Endothelial cell of umbilical vein (primary cell): ENCODE measurements around the gene DDIT4. TPM values are rescaled to one million over a fixed set of nuclear protein-coding genes. Genes with fewer than 3 reads are reported as not detected.

Source experiments
- BruUV-seq: library from RNA; stranded (reverse); fragments of 400-500 nt; replicated peaks from 2 replicates; lab custom pipeline; 2021; lab: Mats Ljungman, UMichigan
- CTCF ChIA-PET: fragments of 300-600, 350-600 bp; sonication (Branson Sonifier 250); formaldehyde crosslinking; loops from one replicate; lab custom pipeline; 2021; ENCODE audit warnings: antibody characterized with exemption, inconsistent platforms; lab: Charles Lee
- POLR2A ChIA-PET: fragments of 300-600, 350-600 bp; sonication (Branson Sonifier 250); formaldehyde crosslinking; loops from one replicate; lab custom pipeline; 2021; ENCODE audit warnings: antibody characterized with exemption, inconsistent platforms; lab: Charles Lee
- DNase-seq: peaks from one replicate; pipeline ENCODE4 v3.0.0-alpha.2; 2011; ENCODE audit warnings: low read depth, low spot score
- FAIRE-seq: peaks from 2 replicates; lab custom pipeline; 2011; peaks lifted over from hg19 to GRCh38; lab: Jason Lieb, UNC
- H2AFZ ChIP-seq: 2 replicates; pipeline ENCODE4 v1.6.0; 2012; ENCODE audit warnings: low read depth, low read length, control low read depth, inconsistent platforms
- H3K27ac ChIP-seq: 2 replicates; pipeline ENCODE4 v1.5.1; 2011; ENCODE audit warnings: low read depth, mild to moderate bottlenecking, control low read depth, low read length, moderate library complexity; ENCODE audit not compliant: insufficient read depth
- H3K27me3 ChIP-seq, 2 experiments: 2 replicates each; pipeline versions ENCODE4 v1.6.0 to v1.6.1; 2011; ENCODE audit warnings: low read length in 2 of 2, mixed read lengths in 1 of 2; ENCODE audit not compliant: control insufficient read depth in 2 of 2, insufficient read depth in 2 of 2
- H3K36me3 ChIP-seq, 2 experiments: 2 replicates in 1 of 2; 3 replicates in 1 of 2; pipeline ENCODE4 v1.5.1; 2011; ENCODE audit warnings: low read length in 2 of 2, mild to moderate bottlenecking in 1 of 2, moderate library complexity in 1 of 2; ENCODE audit not compliant: control insufficient read depth in 2 of 2, insufficient read depth in 2 of 2; ENCODE audit errors: extremely low read depth in 1 of 2
- H3K4me1 ChIP-seq: 3 replicates; pipeline ENCODE4 v1.5.1; 2011; ENCODE audit warnings: mild to moderate bottlenecking, low read length; ENCODE audit not compliant: control insufficient read depth, insufficient read depth; ENCODE audit errors: extremely low read depth
- H3K4me2 ChIP-seq: 2 replicates; pipeline ENCODE4 v1.6.1; 2011; ENCODE audit warnings: low read length, control low read depth, mixed read lengths; ENCODE audit not compliant: insufficient read depth
- H3K4me3 ChIP-seq, 3 experiments: fragments of 200-600 bp in 1 of 3; sonication (generic), shearing (Covaris generic) in 1 of 3; replicated peaks in 1 of 3; 2 replicates each; pipeline ENCODE4 v1.5.1; 2011 to 2016; ENCODE audit warnings: control low read depth in 3 of 3, low read length in 3 of 3, mild to moderate bottlenecking in 2 of 3, inconsistent platforms in 1 of 3, low read depth in 1 of 3, moderate library complexity in 1 of 3; ENCODE audit not compliant: insufficient read depth in 1 of 3
- H3K79me2 ChIP-seq: 2 replicates; pipeline ENCODE4 v1.6.0; 2012; ENCODE audit warnings: low read length, inconsistent platforms; ENCODE audit not compliant: control insufficient read depth, insufficient read depth
- H3K9ac ChIP-seq: replicated peaks from 2 replicates; pipeline ENCODE3; 2011; ENCODE audit warnings: low read length, control low read depth; ENCODE audit not compliant: insufficient read depth; ENCODE audit errors: extremely low read depth
- H3K9me1 ChIP-seq: replicated peaks from 3 replicates; pipeline ENCODE4 v1.6.0; 2011; ENCODE audit warnings: mild to moderate bottlenecking, low read length; ENCODE audit not compliant: control insufficient read depth, insufficient read depth; ENCODE audit errors: extremely low read depth
- H3K9me3 ChIP-seq: replicated peaks from 2 replicates; pipeline ENCODE4 v1.5.1; 2012; ENCODE audit warnings: low read length, inconsistent platforms; ENCODE audit not compliant: control insufficient read depth, insufficient read depth
- H4K20me1 ChIP-seq: replicated peaks from 2 replicates; pipeline ENCODE3; 2011; ENCODE audit warnings: mild to moderate bottlenecking, low read length; ENCODE audit not compliant: control insufficient read depth, insufficient read depth; ENCODE audit errors: extremely low read depth
- EZH2 ChIP-seq: IDR thresholded peaks from 2 replicates; pipeline ENCODE4 v1.6.1; 2012; ENCODE audit warnings: borderline replicate concordance, low read depth, mild to moderate bottlenecking, moderate library complexity, low read length, inconsistent platforms; ENCODE audit not compliant: severe bottlenecking
- FOS ChIP-seq: IDR thresholded peaks from 2 replicates; pipeline ENCODE4 v1.6.1; 2011; ENCODE audit warnings: mild to moderate bottlenecking, low read length, moderate library complexity, borderline replicate concordance; ENCODE audit not compliant: insufficient read depth
- GATA2 ChIP-seq: IDR thresholded peaks from 2 replicates; pipeline ENCODE4 v1.7.0; 2011; ENCODE audit warnings: low read depth, mild to moderate bottlenecking, moderate library complexity, mixed read lengths, low read length; ENCODE audit not compliant: insufficient read length, insufficient read depth
- JUN ChIP-seq: IDR thresholded peaks from 2 replicates; pipeline ENCODE4 v1.6.1; 2011; ENCODE audit warnings: borderline replicate concordance, low read depth; ENCODE audit not compliant: insufficient read length, insufficient read depth
- MYC ChIP-seq: IDR thresholded peaks from one replicate; pipeline ENCODE4 v1.6.1; 2011; ENCODE audit warnings: mild to moderate bottlenecking, low read depth, low read length
- POLR2A ChIP-seq: IDR thresholded peaks from 2 replicates; pipeline ENCODE4 v1.6.1; 2012; ENCODE audit warnings: low read depth, mild to moderate bottlenecking, control low read depth, low read length
- POLR2AphosphoS5 ChIP-seq: IDR thresholded peaks from 2 replicates; pipeline ENCODE4 v1.6.1; 2012; ENCODE audit warnings: low read depth, mild to moderate bottlenecking, control low read depth, low read length, moderate library complexity; ENCODE audit not compliant: insufficient read depth
- dilution Hi-C: fragments of 300-500 bp; cut with MboI; formaldehyde crosslinking; loops from one replicate; pipeline ENCODE4 v1.15.0; 2019; ENCODE audit warnings: low sequenced_read_pairs; ENCODE audit not compliant: extremely low pct_ligation_motif_present
- intact Hi-C: fragments of 100-400 bp; cut with micrococcal nuclease; formaldehyde crosslinking; loops from one replicate; pipeline ENCODE4 v1.10.0; 2022
- polyA plus RNA-seq, 4 experiments: library from polyadenylated mRNA; depleted of rRNA in 3 of 4; stranded (reverse) in 3 of 4; unstranded in 1 of 4; fragments of >200 nt; gene quantifications; 2 replicates each; pipeline versions ENCODE4 v1.2.1 to v1.2.3, GENCODE V29; 2011 to 2012; ENCODE audit warnings: missing spikeins in 1 of 4
- total RNA-seq: library from RNA; stranded (reverse); gene quantifications from 2 replicates; pipeline ENCODE4 v1.2.3, GENCODE V29; 2021
- TF ChIP-seq, protein P1 (sequence below), 2 donors: IDR thresholded peaks; 1 replicate in 1 of 2; 2 replicates in 1 of 2; pipeline ENCODE4 v1.5.1; 2011; ENCODE audit warnings: low read length in 2 of 2, mild to moderate bottlenecking in 2 of 2, moderate library complexity in 2 of 2, control low read depth in 1 of 2, inconsistent platforms in 1 of 2, low read depth in 1 of 2; ENCODE audit not compliant: insufficient read depth in 1 of 2; ENCODE audit errors: extremely low read depth in 1 of 2
- TF ChIP-seq, protein P2 (sequence below): IDR thresholded peaks from 2 replicates; pipeline ENCODE4 v1.6.1; 2011; ENCODE audit not compliant: insufficient read depth, insufficient read length

Gene DDIT4
- total and polyA plus RNA-seq, 2 donors (not counting 3 experiments of a cell fraction or from before 2014, with no cell fraction given), result 60.4 to 65.3 TPM

DNA sequence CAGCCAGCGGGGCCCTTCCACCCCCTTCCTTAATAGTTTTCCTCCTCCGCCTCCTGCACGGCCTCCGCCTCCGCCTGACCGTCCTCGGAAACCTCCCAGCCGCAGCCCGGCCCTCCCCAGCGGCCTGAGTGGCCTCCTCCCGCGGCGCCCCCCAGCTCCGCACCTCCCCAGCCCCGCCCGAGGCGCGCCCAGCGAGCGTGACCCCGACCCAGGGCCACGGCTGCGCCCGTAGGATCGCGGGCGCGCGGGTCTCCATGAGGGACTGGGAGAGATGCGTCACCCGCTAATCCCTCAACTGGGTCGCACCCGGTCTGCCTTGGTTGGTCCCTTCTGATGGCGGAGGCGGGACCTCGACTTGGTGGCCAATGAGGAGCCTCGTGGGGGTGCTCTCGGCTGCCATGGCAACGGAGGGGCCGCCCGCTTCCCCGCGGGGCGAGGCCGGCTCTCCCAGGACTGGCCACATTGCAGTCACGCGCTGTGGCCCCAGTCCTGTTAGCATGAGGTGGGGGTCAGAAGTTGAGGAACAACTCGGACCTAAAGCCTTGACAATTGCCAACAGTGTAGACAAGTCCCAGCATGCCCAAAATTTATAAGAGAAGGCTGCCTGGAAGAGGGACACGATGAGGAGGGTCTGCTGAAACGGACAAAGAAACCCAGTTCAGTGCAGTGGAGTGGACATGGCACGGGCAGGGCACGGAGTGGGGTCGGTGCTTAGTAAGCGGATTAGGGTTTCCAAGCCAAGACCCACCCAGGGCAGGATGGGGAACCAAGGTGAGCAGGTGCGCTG is 24.3 kb downstream of the DDIT4 start:
- Histone ChIP-seq H4K20me1 (no peaks in the 10 kb centered on the region), H3K4me1 (peaks cover 15% of the 10 kb centered on the region), H3K9me1 (no peaks in the 10 kb centered on the region), H3K27me3 (no peaks in the 10 kb centered on the region), H3K9me3 (no peaks in the 10 kb centered on the region), H3K36me3 (no peaks in the 10 kb centered on the region), H3K4me3 (peak overlapping the region in 2 of 3 experiments; percentile 34 to 44), H3K4me2 (peak overlapping the region; percentile 50), H3K79me2 (no peaks in the 10 kb centered on the region), H3K27ac (peak overlapping the region; percentile 88), H3K9ac (peak overlapping the region; percentile 68), H2AFZ (peak overlapping the region; percentile 50)
- TF ChIP-seq POLR2AphosphoS5, result peak; percentile 52
- peak; percentile 32 for TF ChIP-seq FOS
- no peak for TF ChIP-seq MYC
- TF ChIP-seq, protein P1, sequence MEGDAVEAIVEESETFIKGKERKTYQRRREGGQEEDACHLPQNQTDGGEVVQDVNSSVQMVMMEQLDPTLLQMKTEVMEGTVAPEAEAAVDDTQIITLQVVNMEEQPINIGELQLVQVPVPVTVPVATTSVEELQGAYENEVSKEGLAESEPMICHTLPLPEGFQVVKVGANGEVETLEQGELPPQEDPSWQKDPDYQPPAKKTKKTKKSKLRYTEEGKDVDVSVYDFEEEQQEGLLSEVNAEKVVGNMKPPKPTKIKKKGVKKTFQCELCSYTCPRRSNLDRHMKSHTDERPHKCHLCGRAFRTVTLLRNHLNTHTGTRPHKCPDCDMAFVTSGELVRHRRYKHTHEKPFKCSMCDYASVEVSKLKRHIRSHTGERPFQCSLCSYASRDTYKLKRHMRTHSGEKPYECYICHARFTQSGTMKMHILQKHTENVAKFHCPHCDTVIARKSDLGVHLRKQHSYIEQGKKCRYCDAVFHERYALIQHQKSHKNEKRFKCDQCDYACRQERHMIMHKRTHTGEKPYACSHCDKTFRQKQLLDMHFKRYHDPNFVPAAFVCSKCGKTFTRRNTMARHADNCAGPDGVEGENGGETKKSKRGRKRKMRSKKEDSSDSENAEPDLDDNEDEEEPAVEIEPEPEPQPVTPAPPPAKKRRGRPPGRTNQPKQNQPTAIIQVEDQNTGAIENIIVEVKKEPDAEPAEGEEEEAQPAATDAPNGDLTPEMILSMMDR (IDR thresholded peaks at IDR 0.05; ENCODE audit: extremely low read depth in 1 of 2, insufficient read depth in 1 of 2, low read depth in 1 of 2, low read length in 2 of 2), result no peak
- no peak for TF ChIP-seq GATA2
- no peak for TF ChIP-seq POLR2A
- TF ChIP-seq, protein P2, sequence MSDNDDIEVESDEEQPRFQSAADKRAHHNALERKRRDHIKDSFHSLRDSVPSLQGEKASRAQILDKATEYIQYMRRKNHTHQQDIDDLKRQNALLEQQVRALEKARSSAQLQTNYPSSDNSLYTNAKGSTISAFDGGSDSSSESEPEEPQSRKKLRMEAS, result peak; percentile 56
- no peak for TF ChIP-seq JUN
- no peak for TF ChIP-seq EZH2
- CTCF ChIA-PET, result interaction anchor here (0.7 to 1.7 kb wide), 10 partner anchors 10 to 34 kb away, joined by 3 to 15 read pairs (median 6); partner anchors contain the start of gene DDIT4
- peak; percentile 99 for FAIRE-seq
- POLR2A ChIA-PET, result interaction anchor here (0.7 to 2.1 kb wide), 13 partner anchors 11 to 50 kb away, joined by 3 to 22 read pairs (median 3); partner anchors contain the start of gene DDIT4
- DNase-seq, result peak; percentile 97
- intact Hi-C loops (loop anchor here (1.0 kb wide), 4 partner anchors 10 to 37 kb away; partner anchors contain the start of gene DDIT4), dilution Hi-C loops (no loop called here)
- BruUV-seq, result no TSS peak
